ENCODE data around the gene MYBPC3. TPM values are rescaled to one million over a fixed set of nuclear protein-coding genes. Genes with fewer than 3 reads are reported as not detected.
"Not testable (repeated sequence)": the region's sequence is repeated elsewhere in the genome, so short reads cannot be mapped to it uniquely, and the experiment has no call there.

MYBPC3 gene
- total RNA-seq, 1 donor from 2014 or later, result not detected

DNA sequence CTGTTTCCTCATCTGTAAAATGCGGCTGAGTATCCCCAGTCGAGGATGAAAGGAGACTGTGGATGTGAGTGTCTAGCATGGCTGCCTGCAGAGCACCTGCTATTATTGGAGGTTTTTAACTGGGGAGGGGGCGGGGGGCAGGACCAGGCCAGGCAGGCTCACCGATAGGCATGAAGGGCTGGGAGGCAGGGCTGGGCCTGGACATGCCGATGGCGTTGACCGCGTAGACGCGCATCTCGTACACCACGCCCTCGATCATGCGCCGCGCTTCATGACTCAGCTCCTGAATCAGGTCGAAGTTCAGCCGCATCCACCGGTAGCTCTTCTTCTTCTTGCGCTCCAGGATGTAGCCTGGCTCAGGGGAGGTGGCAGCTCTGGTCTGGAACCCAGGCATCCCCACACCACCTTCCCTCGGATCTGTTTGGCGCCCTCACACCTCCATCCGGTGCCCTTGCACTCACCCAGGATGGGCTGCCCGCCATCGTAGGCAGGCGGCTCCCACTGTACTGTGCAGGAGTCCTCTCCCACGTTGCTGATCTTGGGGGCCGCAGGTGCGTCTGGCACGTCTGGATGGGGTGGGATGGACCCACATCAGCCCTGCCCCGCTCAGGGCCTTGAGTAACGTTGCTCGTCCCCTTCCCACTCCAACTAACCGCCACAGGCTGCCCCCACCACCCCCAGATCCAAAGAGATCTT, 15.1 kb downstream of the MYBPC3 start:
- no peak overlapping the region for H3K4me3 ChIP-seq
- no peaks in the 10 kb centered on the region for H3K36me3 ChIP-seq
- H3K27me3 ChIP-seq, result no peaks in the 10 kb centered on the region
- intact Hi-C loops (cut with DNase I), result no loop called here
- no peaks in the 10 kb centered on the region for H3K4me1 ChIP-seq
- H3K27ac ChIP-seq, result no peak overlapping the region
- DNase-seq (ENCODE audit: low spot score in 2 of 2), result no peak
- TF ChIP-seq, protein P1, sequence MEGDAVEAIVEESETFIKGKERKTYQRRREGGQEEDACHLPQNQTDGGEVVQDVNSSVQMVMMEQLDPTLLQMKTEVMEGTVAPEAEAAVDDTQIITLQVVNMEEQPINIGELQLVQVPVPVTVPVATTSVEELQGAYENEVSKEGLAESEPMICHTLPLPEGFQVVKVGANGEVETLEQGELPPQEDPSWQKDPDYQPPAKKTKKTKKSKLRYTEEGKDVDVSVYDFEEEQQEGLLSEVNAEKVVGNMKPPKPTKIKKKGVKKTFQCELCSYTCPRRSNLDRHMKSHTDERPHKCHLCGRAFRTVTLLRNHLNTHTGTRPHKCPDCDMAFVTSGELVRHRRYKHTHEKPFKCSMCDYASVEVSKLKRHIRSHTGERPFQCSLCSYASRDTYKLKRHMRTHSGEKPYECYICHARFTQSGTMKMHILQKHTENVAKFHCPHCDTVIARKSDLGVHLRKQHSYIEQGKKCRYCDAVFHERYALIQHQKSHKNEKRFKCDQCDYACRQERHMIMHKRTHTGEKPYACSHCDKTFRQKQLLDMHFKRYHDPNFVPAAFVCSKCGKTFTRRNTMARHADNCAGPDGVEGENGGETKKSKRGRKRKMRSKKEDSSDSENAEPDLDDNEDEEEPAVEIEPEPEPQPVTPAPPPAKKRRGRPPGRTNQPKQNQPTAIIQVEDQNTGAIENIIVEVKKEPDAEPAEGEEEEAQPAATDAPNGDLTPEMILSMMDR (IDR thresholded peaks at IDR 0.05), result no peak
- H3K9me3 ChIP-seq, result no peaks in the 10 kb centered on the region

DNA sequence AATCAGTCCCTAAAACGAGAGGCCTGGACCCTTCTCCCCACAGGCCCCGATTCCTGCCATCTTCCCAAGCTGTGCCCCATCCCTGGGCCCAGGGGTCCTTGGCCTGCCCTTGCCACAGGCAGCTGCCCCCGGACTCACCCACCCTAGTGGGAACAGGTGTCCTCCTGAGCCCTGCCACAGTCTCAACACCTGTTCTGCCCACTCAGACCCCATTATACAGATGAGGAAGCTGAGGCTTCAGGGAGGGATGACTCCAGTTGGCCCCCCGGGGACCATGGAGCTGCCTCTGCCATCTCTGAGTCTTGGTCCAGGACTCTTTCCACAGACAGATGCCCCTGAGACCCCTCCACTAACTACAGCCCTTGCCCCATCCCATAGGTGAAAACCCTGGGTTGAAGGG, 15.9 kb downstream of the MYBPC3 start:
- intact Hi-C loops (cut with DNase I), result no loop called here
- TF ChIP-seq, protein P1 (IDR thresholded peaks at IDR 0.05), result no peak
- DNase-seq (ENCODE audit: low spot score in 2 of 2), result no peak
- Histone ChIP-seq H3K4me3 (no peak overlapping the region), H3K36me3 (no peaks in the 10 kb centered on the region), H3K27me3 (no peaks in the 10 kb centered on the region), H3K4me1 (no peaks in the 10 kb centered on the region), H3K9me3 (no peaks in the 10 kb centered on the region), H3K27ac (no peak overlapping the region)

DNA sequence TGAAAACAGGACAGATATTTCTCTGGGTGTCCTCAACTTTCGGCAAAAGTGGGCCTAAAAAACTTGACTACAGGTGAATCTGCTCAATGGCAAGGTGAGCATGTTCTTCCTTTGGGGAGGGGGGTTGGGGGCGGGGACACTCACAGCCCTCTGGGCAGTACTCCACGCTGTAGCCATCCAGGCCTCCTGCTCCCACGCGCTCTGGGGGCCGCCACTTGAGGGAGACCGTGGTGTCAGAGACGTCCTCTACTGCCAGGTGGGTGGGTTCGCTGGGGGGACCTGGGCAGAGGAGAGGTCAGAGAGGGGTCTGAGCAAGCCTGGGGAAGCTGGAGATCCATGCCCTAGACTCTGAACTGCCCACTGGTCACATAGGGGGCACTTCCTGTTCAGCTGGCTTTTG, 16.8 kb downstream of the MYBPC3 start:
- H3K9me3 ChIP-seq, result no peaks in the 10 kb centered on the region
- no peak for DNase-seq (ENCODE audit: low spot score in 2 of 2)
- no peaks in the 10 kb centered on the region for H3K36me3 ChIP-seq
- no peak overlapping the region for H3K4me3 ChIP-seq
- H3K27me3 ChIP-seq, result no peaks in the 10 kb centered on the region
- TF ChIP-seq, protein P1 (IDR thresholded peaks at IDR 0.05), result no peak
- H3K27ac ChIP-seq, result no peak overlapping the region
- intact Hi-C loops (cut with DNase I), result no loop called here
- H3K4me1 ChIP-seq, result no peaks in the 10 kb centered on the region

DNA sequence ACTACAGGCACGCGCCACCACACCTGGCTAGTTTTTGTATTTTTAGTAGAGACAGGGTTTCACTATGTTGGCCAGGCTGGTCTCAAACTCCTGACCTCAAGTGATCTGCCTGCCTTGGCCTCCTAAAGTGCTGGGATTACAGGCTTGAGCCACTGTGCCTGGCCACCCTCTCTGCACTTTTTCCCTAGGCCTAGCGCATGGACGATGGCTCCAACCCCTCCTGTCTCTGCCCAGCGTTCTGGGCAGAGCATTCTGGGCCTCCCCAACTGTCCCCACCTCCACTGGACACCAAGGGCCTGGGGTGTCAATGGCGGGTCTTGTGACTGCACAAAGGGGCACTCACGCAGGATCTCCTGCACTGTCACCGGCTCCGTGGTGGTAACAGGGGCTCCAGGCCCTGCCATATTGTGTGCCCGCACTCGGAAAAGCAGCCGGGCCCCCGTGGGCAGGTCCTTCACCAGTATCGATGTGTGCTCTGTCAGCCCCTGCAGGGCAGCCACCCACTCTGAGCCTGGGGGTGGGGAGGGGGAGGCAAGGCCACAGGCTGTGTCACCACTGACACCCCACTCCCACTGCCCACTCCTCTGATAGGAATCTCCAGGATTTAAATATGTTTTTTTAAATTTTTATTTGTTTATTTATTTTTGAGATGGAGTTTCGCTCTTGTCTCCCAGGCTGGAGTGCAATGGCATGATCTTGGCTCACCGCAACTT, 17.6 kb downstream of the MYBPC3 start:
- H3K27ac ChIP-seq; H3K4me3 ChIP-seq; H3K36me3 ChIP-seq; H3K9me3 ChIP-seq; intact Hi-C loops (cut with DNase I); DNase-seq (ENCODE audit: low spot score in 2 of 2); H3K4me1 ChIP-seq; H3K27me3 ChIP-seq: not testable (repeated sequence)

DNA sequence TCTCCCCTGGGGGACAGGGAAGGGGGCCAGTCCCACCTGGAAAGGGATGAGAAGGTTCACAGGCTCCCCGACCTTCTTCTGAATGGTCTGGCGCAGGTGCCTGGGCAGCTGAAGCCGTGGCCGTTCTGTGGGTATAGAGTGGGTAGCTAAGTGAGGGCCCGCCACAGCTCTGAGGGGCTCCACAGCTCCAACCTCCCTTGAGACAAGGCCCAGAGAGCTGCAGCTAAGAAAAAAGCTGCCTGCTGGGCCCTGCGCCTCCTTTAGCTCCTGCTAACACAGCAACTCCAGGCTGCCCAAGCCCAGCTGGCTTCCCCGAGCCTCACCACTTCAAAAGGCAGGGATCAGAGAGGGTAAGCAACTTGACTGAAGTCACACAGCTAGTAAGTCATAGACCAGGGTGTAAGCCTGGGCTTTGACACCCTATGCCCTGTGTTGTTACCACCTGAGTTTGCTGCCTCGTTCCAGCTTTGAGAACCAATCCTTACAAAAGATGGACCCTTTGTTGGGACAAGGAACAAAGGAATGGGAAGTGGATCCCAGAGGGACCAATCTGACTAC, 18.5 kb downstream of the MYBPC3 start:
- TF ChIP-seq, protein P1 (IDR thresholded peaks at IDR 0.05), result no peak
- DNase-seq (ENCODE audit: low spot score in 2 of 2), result no peak
- no peaks in the 10 kb centered on the region for H3K9me3 ChIP-seq
- intact Hi-C loops (cut with DNase I), result no loop called here
- no peaks in the 10 kb centered on the region for H3K27me3 ChIP-seq
- H3K4me1 ChIP-seq, result no peaks in the 10 kb centered on the region
- peaks cover 0 to 5% of the 10 kb centered on the region in 2 donors for H3K36me3 ChIP-seq
- no peak overlapping the region for H3K27ac ChIP-seq
- H3K4me3 ChIP-seq, result no peak overlapping the region

DNA sequence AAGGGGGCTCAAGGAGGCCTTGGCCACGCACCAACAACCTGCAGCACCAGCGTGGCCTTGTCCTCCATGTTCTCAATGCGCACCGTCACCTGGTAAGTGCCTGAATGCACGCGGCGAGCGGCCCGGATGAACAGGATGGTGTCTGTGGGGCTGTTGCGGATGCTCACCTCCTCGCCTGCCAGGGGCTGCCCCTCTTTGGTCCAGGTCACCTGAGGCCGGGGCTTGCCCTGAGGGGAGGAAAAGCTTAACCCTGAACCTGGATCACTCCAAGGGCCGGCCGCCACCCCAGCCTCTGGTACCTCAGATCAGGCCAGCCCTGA, 19.0 kb downstream of the MYBPC3 start:
- TF ChIP-seq, protein P1 (IDR thresholded peaks at IDR 0.05), result no peak
- Histone ChIP-seq H3K27ac (no peak overlapping the region), H3K4me3 (no peak overlapping the region), H3K9me3 (no peaks in the 10 kb centered on the region), H3K27me3 (no peaks in the 10 kb centered on the region), H3K4me1 (no peaks in the 10 kb centered on the region), H3K36me3 (peaks cover 0 to 10% of the 10 kb centered on the region in 2 donors)
- DNase-seq (ENCODE audit: low spot score in 2 of 2), result no peak
- intact Hi-C loops (cut with DNase I), result no loop called here
